Right lobe of liver (tissue), 4 donors: Measurements from ENCODE around the gene QPRT.

Experiments
- CTCF ChIP-seq, 4 donors: fragments of 200-600 bp in 3 of 4; fragments of 450-650 bp in 1 of 4; IDR thresholded peaks; one replicate each; pipeline versions ENCODE4 v1.5.1 to v1.8.0; 2016 to 2022; ENCODE audit warnings: antibody characterized with exemption in 4 of 4, mild to moderate bottlenecking in 2 of 4
- POLR2A ChIP-seq: fragments of 450-650 bp; IDR thresholded peaks from one replicate; pipeline ENCODE4 v1.6.1; 2017; ENCODE audit warnings: antibody characterized with exemption, mild to moderate bottlenecking
- donor health status: DM: no; HTN: no; CAD: no.
- donor health status: DM: no; HTN: no; CAD: no.
- donor health status: DM: no; HTN: yes; CAD: no.

GRCh38 chr16:29736764-29737163, 57.8 kb downstream of the QPRT start:
- no peak for TF ChIP-seq CTCF (IDR thresholded peaks at IDR 0.05)
- TF ChIP-seq POLR2A, result no peak
